Activated CD8-positive, alpha-beta memory T cell treated with anti-CD3 and anti-CD28 coated beads, Interleukin-2, amount 50 U/mL, for 1 hour (primary cell): ENCODE measurements around the gene APOC3.

Experiments
- DNase-seq: peaks from one replicate; pipeline ENCODE4 v3.0.0-alpha.2; 2020; ENCODE audit errors: extremely low read depth

Gene APOC3

DNA sequence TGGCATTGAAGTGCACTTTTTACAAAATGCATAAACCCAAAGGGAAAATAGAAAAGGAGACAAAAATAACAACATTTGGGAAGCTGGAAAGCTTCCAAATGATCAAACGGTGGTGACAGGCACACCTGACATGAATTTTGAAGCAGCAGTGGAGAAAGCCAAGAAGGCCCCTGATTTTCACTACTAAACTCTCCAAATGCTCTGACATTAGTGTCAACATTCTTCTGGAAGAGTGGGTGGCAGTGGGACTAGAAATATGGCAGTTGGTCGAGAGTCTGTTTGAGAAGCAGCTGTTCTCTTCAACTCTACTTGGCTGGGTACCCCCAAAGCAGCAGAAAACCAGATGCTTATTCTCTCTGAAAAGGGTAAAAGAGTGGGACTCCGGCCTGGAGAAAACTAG, 25.7 kb upstream of the APOC3 start:
- DNase-seq, result no peak

DNA sequence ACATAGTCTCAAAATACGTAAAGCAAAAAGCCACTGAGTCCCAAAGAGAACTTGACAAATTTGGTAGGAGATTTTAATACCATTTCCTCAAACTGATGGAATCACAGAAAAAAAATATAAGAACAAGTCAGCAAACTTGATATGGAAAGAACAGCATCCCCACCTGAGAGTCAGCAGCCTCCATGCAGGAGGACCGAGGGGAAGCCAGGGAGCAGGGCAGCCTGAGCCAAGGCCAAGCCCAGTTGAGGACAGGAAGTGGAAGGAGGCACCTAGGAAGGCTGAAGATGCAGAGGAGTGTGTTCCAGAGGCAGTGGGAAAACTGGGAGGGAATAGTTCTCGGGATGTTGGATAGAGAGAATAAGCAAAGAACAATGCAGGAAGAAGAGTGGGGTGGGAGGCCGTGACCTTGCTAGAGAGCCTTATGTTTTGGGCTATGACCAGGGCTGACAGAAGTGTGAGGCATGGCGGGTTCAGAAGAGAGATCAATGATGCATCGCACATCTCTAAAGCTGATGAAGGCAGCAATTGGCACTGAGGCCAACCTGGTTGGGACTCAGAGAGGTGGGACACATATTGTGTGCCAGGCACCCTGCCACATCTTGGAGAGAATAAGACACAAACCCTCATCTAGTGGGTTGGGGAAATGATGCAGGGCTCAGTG, 22.0 kb upstream of the APOC3 start:
- no peak for DNase-seq

DNA sequence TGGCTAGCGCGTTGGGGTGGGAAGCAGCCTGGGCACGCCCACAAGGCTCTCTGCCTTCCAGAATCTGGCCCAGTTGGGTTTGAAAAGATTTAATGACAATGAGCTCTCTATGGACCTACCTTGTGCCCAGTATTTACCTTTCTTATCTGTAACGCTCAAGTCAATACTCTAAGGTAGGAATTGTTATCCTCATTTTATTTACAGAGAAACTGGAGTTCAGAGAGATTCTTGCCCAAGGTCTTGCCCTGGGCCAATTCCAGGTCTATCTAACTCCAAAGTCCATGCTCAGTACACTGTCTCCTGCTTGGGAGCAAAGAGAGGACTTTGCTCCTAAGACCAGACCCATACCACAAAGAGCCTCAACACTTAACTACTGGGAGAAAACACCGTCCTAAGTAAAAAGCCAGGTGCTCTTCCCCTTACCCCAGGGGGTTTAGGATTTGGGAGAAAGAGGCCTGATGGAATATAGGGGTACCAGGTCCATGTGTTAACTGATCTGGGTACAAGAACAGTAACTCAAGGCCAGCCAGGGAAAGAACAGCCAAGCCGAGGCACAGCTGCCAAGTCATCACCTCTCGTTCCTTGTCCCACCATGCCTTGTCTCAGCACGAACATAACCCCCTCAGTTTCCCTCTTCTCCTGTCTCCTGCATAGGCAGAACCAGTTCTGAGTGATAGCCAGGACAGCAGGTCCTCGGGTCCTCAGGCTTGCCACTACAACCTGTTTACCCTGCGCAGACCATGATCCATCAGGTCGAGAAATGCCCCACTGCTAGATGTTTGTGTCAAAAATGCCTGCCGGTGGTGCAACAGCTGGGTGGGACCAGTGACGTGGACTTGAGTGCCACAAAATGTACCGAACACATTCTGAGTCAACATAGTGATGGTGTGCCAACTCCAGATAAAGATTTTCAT, 21.2 kb upstream of the APOC3 start:
- no peak for DNase-seq

DNA sequence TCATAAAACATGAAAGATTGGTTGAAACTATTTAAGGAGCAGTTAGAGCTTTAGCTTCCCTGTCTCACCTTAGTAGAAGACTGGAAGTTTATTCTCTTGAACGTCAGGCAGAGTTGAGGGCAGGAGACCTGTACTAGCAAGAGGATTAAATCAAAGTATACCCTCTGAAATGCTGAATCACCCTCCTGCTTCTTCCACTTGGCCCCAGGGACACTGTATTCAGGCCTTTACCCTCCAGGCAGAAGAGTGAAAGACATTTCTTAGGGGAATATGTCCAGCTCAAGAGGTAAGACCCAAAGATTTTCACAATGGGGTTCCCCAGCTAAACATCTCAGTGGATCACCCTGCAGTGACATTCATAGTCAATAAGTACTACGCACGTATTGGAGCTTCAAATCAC, 18.5 kb upstream of the APOC3 start:
- no peak for DNase-seq

DNA sequence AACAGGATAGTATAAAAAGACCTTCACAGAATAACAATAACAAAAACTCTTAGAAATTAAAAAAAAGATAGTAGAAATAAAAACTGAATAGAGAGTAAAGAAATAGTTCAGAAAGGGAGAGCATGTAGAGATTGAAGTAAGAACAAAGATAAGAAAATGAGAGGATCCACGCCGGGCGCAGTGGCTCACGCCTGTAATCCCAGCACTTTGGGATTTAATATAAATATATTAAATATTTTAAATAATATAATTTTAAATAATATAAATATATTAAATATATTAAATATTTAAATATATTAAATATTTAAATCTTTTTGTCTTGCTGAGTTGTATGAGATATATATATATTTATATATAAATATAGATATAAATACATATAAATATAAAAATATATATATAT, 17.6 kb upstream of the APOC3 start:
- DNase-seq, result no peak

DNA sequence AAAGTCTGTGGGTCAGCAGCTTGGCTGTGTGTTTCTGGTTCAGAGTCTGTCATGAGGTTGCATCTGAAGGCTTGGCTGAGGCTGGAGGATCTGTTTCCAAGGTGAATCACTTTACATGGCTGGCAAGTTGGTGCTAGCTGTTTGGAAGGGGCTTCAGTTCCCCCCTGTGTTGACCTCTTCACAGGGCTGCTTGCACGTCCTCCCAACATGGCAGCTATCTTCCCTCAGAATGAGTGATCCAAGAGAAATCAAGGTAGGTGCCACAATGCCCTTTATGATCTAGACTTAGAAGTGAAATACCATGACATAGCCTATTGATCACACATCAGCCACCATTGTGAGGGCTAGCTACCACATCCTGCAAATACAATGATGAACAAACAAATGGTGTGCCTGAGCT, 16.5 kb upstream of the APOC3 start:
- DNase-seq, result no peak

DNA sequence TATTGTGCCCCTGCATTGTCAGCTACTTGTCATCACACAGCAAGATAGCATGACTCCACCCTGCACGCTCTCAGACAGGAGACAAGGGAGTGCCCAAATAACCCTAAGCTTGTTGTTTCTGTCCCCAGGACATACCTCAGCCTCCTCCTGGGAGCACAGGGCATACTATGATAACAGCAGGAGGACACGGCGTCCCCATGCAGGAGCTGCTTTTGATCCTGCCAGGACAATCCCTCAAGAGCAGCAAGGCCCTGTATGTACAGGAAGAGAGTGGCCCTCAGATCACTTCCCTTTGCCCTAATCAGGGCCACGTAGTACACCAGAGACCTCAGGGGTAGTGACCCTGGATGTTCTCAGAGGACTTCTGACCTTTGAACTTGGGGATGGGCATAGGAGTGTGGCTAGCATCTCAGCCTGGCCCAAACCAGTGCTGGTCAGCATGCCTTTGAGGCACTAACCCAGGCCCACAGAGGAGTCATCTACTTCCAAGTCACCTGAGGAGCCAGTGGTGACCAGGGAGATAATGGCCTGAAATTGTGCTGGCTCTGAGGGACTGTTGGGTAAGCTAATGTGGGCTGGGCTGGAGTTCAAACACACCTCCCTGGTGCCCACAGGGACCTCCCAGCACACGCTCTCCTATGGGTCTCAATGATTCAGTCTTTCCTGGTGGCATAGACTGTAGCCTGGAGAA, 15.8 kb upstream of the APOC3 start:
- no peak for DNase-seq

DNA sequence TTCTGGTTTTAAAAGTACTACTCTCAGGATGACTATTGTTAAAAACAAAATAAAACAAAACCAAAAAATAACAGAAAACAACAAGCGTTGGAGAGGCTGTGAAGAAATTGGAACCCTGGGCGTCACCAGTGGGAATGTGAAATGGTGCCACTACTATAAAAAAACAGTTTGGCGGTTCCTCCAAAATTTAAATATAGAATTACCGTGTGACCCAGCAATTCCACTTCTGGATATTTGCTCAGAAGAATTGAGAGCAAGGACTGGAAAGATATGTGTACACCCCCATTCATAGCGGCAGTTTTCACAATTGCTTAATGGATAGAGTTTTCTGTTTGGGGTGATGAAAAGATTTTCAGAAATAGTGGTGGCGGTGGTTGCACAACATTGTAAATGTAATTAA, 15.2 kb upstream of the APOC3 start:
- no peak for DNase-seq

DNA sequence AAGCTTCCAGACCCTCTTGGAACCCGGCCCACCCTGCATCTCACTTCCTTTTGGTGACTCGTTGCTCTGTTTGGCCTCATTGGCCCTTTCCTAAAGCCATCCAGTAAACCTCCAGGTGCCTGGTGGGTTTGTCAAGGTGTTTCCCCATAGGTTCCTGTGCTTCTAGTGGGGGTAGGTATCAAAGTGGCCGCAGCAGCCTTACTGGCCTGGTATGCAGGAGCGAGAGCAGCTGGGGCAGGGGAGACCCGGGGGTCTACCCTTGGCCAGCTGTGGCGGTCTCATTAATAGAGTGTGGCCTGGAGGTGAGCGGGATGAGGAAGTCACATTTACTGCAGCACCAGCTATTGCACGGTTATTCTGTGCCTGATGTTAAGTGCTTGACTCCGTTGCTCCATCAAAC, 10.7 kb upstream of the APOC3 start:
- DNase-seq, result no peak

DNA sequence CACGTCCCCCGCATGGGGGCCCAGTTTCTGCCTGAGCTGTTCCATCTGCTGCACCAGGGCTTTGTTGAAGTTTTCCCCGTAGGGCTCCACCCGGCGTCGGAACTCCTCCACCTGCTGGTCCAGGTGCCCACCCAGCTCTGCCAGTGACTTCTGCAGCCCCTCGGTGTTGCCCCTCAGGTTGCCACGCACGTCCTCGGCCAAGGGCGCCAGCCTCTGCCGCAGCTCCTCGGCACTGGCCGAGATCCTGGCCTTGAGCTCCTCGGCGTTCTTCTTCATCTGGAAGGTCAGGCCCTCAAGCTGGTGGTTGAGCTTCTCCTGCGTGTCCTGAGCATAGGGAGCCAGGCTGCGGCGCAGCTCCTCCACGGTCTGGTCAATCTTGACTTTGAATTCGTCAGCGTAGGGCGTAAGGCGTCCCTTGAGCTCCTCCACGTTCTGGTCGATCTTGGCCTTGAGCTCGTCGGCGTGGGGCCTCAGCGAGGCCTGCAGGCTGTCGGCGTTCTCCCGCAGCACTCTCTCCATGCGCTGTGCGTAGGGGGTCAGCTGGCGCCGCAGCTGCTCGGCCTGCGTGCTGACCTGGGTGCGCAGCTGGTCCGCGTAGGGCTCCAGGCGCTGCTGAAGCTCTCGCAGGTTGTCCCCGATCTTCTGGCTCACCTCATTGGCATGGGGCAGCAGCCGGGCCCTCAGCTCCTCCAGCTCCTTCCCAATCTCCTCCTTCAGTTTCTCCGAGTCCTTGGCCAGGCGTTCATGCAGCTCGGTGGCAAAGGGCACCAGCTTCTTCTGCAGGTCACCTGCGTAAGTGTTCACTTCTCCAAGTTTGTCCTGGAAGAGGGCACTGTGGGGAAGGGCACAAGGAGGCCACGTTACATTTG, 8.4 kb upstream of the APOC3 start:
- DNase-seq, result no peak

DNA sequence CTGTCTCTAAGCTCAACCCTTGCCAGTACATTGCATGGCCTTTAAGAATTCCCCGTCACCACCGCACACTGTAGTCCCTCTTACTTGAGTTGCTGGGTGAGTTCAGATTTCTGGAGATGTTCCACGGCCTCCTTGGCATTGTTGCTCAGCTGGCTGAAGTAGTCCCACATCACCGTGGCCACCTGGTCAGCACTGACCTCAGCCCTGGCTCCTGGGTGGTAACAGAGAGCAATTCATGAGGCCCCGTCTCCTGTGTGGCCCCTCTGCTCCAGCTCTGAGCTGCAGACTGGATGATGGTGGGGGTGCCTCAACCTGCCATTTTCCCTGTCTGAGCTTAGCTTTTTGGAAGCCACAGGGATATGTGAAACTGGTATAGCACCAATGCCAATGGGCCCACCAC, 7.1 kb upstream of the APOC3 start:
- no peak for DNase-seq

DNA sequence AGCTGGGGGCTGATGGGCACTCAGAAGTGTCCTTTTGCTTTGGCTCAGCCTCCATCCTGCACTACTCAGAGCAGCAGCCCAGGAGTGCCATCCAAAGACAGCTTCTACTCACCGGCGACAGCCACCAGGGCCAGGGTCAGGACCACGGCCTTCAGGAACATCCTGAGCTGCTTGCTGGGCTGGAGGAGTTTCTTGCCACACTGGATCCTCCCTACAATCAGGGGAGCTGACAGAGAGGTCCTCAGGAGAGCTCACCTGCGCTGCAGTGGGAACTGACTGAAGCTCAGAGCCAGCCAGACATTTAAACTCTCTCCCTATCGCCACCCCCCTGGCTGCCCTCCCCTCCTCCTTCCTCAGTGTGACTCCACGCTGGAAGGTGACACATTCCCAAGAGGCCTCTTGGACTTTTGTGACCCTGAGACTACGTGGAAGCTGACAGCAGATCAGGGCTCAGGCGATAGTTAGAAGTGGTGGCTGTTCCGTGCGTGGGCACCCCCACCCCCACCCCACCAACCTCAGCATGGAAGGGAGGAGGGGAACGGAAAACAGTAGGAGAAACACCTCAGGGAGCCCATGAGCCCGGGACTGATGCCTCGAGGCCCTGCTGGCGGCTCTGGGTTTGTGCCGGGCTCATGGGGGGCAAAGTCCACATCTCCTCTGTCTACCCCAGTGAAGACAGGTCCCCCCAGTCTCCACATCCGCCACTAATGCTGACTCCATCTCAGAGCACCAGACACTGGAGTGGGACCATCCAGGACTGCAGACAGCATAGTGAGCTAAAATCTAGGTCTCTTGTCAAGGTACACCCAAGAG, 6.5 kb upstream of the APOC3 start, which contains the start of gene APOA4:
APOA4 (minus strand) TSS at position 274 of the 813 bp plus-strand sequence; CDS start at position 161, 113 bp downstream.
- DNase-seq, result no peak

DNA sequence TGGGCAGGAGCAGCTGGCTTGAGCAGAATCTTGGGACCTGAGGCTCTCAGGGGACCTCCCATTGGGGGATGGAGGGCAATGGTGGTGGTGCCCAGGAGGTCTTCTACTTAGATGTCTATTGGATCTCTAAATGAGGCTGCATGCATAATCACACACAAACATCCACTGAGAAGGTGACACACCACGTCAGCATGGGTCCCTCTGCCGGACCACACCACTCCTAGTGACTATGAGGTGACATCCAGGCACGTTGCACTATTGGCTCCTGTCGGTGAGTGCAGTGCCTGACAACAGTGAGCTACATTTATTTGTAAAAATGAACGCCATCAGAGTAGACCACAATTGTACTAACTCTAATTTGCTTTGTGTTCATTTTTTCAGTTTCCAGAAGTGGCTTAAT, 4.3 kb upstream of the APOC3 start:
- DNase-seq, result no peak

DNA sequence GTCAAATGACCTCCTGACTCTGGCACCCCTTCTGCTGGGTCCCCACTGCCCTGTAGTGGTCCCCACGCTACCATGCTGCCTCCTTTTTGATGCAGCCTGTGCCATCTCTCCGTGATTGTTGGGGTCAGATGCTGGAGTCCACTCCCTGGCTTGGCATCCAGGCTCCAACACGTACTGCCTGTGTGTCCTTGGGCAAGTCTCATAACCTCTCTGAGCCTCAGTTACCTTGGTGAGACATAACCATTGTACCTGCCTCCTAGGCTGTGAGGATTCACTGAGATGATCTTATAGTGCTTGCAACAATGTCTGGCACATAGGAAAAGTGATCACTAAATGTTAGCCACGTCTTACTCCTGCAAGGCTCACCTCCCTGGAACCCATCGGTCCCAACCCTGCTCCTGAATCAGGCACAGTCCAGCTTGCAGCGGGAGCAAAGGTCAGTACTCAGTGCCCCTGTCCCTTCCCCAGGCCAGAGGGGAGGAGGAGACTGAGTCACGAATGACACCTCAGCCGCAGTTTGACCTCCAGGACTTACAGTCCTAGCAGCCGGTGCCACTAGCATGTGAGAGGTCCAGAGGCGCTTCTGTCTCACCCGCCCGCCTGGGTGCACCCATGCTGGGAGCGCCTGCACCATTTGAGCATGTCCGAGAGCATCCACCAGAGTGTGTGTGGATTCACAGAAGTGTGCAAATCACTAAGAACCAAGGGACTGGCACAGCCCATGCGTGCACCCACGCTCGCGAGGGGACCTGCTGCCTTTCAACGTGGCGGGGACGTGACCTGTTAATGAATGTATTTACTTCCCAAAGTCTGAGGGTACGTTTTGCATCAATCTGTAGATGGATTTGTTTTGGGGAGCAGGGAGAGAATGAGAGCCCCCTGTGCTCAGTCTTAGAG, 3.6 kb upstream of the APOC3 start:
- no peak for DNase-seq

DNA sequence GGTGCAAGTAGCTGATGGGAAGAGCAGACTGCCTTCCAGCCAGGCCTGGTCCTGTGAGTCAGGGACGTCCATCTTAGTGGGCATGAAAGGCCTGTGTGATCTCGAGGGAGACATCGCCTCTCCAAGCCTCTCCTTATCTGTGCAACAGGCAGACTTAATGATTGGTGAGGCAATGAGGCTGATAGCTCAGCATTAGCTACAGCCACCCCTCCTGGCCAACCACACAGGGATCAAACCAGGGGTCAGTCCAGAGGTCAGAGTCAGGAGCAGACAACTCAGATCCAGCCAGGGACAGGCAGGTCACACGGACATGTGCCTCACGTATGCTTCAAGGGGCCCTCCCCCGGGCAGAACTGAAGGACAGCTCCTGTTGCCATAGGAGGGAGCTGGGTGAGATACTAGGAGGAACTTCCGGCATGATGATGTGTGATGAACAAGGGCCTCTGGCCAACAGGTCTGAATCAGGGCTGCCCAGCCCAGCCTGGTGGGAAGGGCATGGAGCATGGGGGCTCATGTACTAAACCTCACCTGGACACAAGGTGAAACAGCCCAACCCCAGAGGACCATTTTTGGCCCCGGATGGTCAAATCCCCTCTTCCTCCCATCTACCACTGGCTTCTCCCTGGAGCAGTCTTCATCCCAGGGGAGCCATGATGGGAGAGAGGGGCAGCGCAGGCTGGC, 2.8 kb upstream of the APOC3 start:
- no peak for DNase-seq

DNA sequence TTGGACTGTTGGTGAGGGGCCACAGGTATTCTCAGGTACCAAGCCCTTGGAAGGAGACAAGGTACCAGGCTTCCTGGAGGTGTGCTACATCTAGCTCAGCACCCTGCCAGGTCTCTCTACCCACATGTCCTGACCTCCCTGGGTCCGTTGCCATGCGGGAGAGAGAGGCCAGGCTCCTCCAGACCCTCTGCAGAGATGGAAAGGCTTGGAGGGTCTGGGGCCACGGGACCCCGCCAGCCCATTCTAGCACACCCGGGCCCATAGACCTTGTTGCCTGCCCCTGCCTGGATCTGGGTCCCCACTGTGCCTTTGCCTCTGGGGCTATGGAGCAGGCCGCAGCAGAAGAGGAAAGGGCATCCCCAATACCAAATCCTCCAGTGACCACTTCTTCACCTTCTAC, 2.2 kb upstream of the APOC3 start:
- no peak for DNase-seq

DNA sequence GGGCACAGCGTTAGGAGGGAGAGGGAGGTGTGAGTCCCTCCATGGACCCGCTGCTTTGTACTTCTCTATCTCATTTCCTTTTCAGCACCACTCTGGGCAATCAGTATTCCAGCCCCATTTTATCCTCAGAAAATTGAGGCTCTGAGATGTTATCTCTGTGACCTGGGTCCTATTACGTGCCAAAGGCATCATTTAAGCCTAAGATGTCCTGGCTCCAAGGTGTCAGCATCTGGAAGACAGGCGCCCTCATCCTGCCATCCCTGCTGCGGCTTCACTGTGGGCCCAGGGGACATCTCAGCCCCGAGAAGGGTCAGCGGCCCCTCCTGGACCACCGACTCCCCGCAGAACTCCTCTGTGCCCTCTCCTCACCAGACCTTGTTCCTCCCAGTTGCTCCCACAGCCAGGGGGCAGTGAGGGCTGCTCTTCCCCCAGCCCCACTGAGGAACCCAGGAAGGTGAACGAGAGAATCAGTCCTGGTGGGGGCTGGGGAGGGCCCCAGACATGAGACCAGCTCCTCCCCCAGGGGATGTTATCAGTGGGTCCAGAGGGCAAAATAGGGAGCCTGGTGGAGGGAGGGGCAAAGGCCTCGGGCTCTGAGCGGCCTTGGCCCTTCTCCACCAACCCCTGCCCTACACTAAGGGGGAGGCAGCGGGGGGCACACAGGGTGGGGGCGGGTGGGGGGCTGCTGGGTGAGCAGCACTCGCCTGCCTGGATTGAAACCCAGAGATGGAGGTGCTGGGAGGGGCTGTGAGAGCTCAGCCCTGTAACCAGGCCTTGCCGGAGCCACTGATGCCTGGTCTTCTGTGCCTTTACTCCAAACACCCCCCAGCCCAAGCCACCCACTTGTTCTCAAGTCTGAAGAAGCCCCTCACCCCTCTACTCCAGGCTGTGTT, 829 bp upstream of the APOC3 start:
- no peak for DNase-seq
